ENCODE data around the gene PTPRM.

GRCh38 chr18:8088626-8089025, 521.5 kb downstream of the PTPRM start:
- TF ChIP-seq CTCF (IDR thresholded peaks at IDR 0.05; ENCODE audit: insufficient read depth, low read length, poor library complexity, severe bottlenecking) (no peak), EZH2phosphoT487 (conservative IDR thresholded peaks at IDR 0.05; ENCODE audit: low read length) (no peak)

All from SU-DHL-6 (cell line).